Measurements from ENCODE around the gene POTEH.
"Not testable (repeated sequence)": the region's sequence is repeated elsewhere in the genome, so short reads cannot be mapped to it uniquely, and the experiment has no call there.

DNA sequence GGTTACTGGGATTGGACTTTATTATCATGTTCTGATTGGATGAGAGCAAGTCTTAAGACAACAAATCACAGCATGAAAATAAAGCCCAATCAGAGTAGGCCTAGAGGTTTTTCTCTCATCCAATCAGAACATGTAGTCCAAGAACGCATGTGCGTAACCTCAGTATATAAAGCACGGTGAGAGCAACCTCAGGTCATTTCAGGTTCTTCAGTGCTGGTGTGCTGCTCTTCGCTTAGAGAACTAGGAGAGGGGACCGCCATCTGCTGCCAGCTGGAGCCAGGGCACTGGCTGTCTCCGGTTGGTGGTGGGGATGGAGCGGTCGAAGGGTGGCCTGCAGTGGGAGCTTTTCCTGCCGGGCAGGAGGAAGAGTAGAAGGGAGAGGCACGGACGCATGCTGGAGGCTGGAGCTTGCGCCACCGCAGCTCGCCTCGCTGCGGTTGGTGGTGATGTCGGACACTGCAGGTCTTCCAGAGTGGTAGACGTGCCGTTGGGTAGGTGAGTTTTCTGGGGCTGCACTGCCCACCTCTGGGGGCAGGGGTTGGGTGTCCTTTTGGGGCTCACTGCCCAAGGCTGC lies 47.5 kb upstream of the POTEH start:
- not testable (repeated sequence) for TF ChIP-seq EZH2phosphoT487 (conservative IDR thresholded peaks at IDR 0.05; ENCODE audit: low read length)
- TF ChIP-seq, protein P1, sequence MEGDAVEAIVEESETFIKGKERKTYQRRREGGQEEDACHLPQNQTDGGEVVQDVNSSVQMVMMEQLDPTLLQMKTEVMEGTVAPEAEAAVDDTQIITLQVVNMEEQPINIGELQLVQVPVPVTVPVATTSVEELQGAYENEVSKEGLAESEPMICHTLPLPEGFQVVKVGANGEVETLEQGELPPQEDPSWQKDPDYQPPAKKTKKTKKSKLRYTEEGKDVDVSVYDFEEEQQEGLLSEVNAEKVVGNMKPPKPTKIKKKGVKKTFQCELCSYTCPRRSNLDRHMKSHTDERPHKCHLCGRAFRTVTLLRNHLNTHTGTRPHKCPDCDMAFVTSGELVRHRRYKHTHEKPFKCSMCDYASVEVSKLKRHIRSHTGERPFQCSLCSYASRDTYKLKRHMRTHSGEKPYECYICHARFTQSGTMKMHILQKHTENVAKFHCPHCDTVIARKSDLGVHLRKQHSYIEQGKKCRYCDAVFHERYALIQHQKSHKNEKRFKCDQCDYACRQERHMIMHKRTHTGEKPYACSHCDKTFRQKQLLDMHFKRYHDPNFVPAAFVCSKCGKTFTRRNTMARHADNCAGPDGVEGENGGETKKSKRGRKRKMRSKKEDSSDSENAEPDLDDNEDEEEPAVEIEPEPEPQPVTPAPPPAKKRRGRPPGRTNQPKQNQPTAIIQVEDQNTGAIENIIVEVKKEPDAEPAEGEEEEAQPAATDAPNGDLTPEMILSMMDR (IDR thresholded peaks at IDR 0.05; ENCODE audit: insufficient read depth, low read length, poor library complexity, severe bottlenecking), result not testable (repeated sequence)
